WTC11 (cell line): ENCODE data around the gene CALCOCO2. TPM values are rescaled to one million over a fixed set of nuclear protein-coding genes. Genes with fewer than 3 reads are reported as not detected.

Experiments
- ATAC-seq: fragments of 200-7000 bp; cut with Tn5 transposase; 2 replicates; pipeline ENCODE4 v1.10.0; 2021; ENCODE audit warnings: mild to moderate bottlenecking, moderate library complexity
- CTCF ChIA-PET: fragments of 300-600 bp; sonication (Branson Sonifier 250); formaldehyde crosslinking; loops from one replicate; lab custom pipeline; 2021; ENCODE audit warnings: antibody characterized with exemption; lab: Charles Lee
- POLR2A ChIA-PET: fragments of 350-600 bp; sonication (Branson Sonifier 250); formaldehyde crosslinking; loops from one replicate; lab custom pipeline; 2021; ENCODE audit warnings: antibody characterized with exemption; lab: Charles Lee
- DNase-seq: peaks from one replicate; pipeline ENCODE4 v3.0.0; 2021; ENCODE audit warnings: low spot score
- H3K27ac Mint-ChIP-seq: 2 replicates; pipeline ENCODE4 v1.8.0; 2021; ENCODE audit warnings: mixed read lengths
- H3K27me3 Mint-ChIP-seq: 2 replicates; pipeline ENCODE4 v1.8.0; 2021; ENCODE audit warnings: low read depth, mild to moderate bottlenecking, moderate library complexity, mixed read lengths
- H3K36me3 Mint-ChIP-seq: 2 replicates; pipeline ENCODE4 v1.8.0; 2021; ENCODE audit warnings: mixed read lengths
- H3K4me1 Mint-ChIP-seq: 2 replicates; pipeline ENCODE4 v1.8.0; 2022; ENCODE audit warnings: mixed read lengths
- H3K4me3 Mint-ChIP-seq: 2 replicates; pipeline ENCODE4 v1.8.0; 2021; ENCODE audit warnings: mild to moderate bottlenecking, moderate library complexity, mixed read lengths
- H3K9me3 Mint-ChIP-seq: 2 replicates; pipeline ENCODE4 v1.8.0; 2021; ENCODE audit warnings: mixed read lengths
- ELF4 ChIP-seq: sonication (generic); formaldehyde crosslinking; IDR thresholded peaks from 2 replicates; pipeline ENCODE4 v1.8.1; 2022; ENCODE audit warnings: low read depth, mild to moderate bottlenecking, moderate library complexity, missing genetic modification reagents
- ETV6 ChIP-seq: sonication (generic); formaldehyde crosslinking; IDR thresholded peaks from 2 replicates; pipeline ENCODE4 v1.8.1; 2022; ENCODE audit warnings: mild to moderate bottlenecking, missing genetic modification reagents
- HMGA2 ChIP-seq: fragments of 250-450 bp; sonication (Bioruptor Pico); IDR thresholded peaks from 2 replicates; pipeline ENCODE4 v1.4.0; 2021; ENCODE audit warnings: mild to moderate bottlenecking, moderate library complexity
- NFE2L1 ChIP-seq: sonication (generic); formaldehyde crosslinking; IDR thresholded peaks from 2 replicates; pipeline ENCODE4 v1.8.1; 2023; ENCODE audit warnings: missing genetic modification reagents
- TCF7 ChIP-seq: sonication (generic); formaldehyde crosslinking; IDR thresholded peaks from 2 replicates; pipeline ENCODE4 v1.8.0; 2022; ENCODE audit warnings: mild to moderate bottlenecking, low read depth, missing genetic modification reagents, moderate library complexity
- TP53 ChIP-seq: sonication (generic); formaldehyde crosslinking; IDR thresholded peaks from 2 replicates; pipeline ENCODE4 v1.8.1; 2023; ENCODE audit warnings: mild to moderate bottlenecking, missing genetic modification reagents
- ZBTB21 ChIP-seq: sonication (generic); formaldehyde crosslinking; IDR thresholded peaks from 2 replicates; pipeline ENCODE4 v1.8.1; 2023; ENCODE audit warnings: mild to moderate bottlenecking, missing genetic modification reagents, borderline replicate concordance
- ZNF219 ChIP-seq: sonication (generic); formaldehyde crosslinking; IDR thresholded peaks from 2 replicates; pipeline ENCODE4 v1.8.0; 2023; ENCODE audit warnings: missing genetic modification reagents, mild to moderate bottlenecking, borderline replicate concordance
- ZNF416 ChIP-seq: fragments of 250-450 bp; sonication (Bioruptor Pico); IDR thresholded peaks from 2 replicates; pipeline ENCODE4 v1.9.0; 2021; ENCODE audit warnings: mild to moderate bottlenecking, inconsistent platforms
- total RNA-seq: library from RNA; stranded (reverse); gene quantifications from 3 replicates; pipeline ENCODE4 v1.2.3, GENCODE V29; 2021
- TF ChIP-seq, protein P1 (sequence below): sonication (generic); formaldehyde crosslinking; IDR thresholded peaks from 2 replicates; pipeline ENCODE4 v1.8.0; 2022; ENCODE audit warnings: missing genetic modification reagents
- TF ChIP-seq, protein P2 (sequence below): sonication (generic); formaldehyde crosslinking; IDR thresholded peaks from 2 replicates; pipeline ENCODE4 v1.8.1; 2023; ENCODE audit warnings: mild to moderate bottlenecking, missing genetic modification reagents, moderate library complexity
- TF ChIP-seq, protein P3 (sequence below): fragments of 250-450 bp; sonication (Bioruptor Pico); IDR thresholded peaks from 2 replicates; pipeline ENCODE4 v1.9.0; 2021; ENCODE audit warnings: mild to moderate bottlenecking
- TF ChIP-seq, protein P4 (sequence below): sonication (generic); formaldehyde crosslinking; IDR thresholded peaks from 2 replicates; pipeline ENCODE4 v1.8.1; 2023; ENCODE audit warnings: mild to moderate bottlenecking, moderate library complexity, missing genetic modification reagents
- TF ChIP-seq, protein P5 (sequence below): sonication (generic); formaldehyde crosslinking; IDR thresholded peaks from 2 replicates; pipeline ENCODE4 v1.8.0; 2022; ENCODE audit warnings: mild to moderate bottlenecking, missing genetic modification reagents
- TF ChIP-seq, protein P6 (sequence below): sonication (generic); formaldehyde crosslinking; IDR thresholded peaks from 2 replicates; pipeline ENCODE4 v1.8.0; 2023; ENCODE audit warnings: missing genetic modification reagents
- TF ChIP-seq, protein P7 (sequence below): fragments of 250-450 bp; sonication (Bioruptor Pico); IDR thresholded peaks from 2 replicates; pipeline ENCODE4 v1.9.0; 2021; ENCODE audit warnings: mild to moderate bottlenecking, borderline replicate concordance

CALCOCO2 gene
- total RNA-seq, 1 experiment from 2014 or later: 32.6 TPM

DNA sequence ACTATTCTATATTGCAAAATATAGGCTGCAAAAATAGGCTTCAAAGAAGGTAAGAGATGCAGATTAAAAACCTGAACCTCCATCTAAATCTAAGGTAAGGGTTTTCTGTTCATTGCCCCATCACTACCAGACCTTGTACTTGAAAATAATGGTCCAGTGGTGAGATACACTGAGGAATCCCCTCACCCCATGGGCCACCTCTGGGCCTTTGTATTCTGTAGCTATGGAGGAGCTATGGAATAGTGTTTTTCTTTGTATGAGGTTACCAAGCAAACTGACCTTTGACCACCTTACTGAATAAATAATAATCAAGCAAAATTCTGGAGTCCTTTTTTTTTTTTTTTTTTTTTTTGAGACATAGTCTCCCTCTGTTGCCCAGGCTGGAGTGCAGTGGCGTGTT is 72.6 kb downstream of the CALCOCO2 start:
- no peak for ATAC-seq
- ChIA-PET CTCF (interaction anchor here (0.7 to 1.3 kb wide), 3 partner anchors 19 to 552 kb away, joined by 3 to 5 read pairs (median 4); no protein-coding TSS in a partner anchor), POLR2A (interaction anchor here (0.6 to 1.3 kb wide), 2 partner anchors 11 to 54 kb away, joined by 3 to 4 read pairs; partner anchors contain the start of gene ATP5MC1)
- TF ChIP-seq ELF4 (CRISPR knock-in tag) (no peak), ZBTB21 (no peak), HMGA2 (CRISPR knock-in tag) (no peak), NFE2L1 (CRISPR knock-in tag) (no peak), TP53 (CRISPR knock-in tag) (no peak), ZNF416 (CRISPR knock-in tag) (no peak), ZNF219 (CRISPR knock-in tag) (no peak), TCF7 (no peak), ETV6 (CRISPR knock-in tag) (no peak)
- TF ChIP-seq, protein P1, sequence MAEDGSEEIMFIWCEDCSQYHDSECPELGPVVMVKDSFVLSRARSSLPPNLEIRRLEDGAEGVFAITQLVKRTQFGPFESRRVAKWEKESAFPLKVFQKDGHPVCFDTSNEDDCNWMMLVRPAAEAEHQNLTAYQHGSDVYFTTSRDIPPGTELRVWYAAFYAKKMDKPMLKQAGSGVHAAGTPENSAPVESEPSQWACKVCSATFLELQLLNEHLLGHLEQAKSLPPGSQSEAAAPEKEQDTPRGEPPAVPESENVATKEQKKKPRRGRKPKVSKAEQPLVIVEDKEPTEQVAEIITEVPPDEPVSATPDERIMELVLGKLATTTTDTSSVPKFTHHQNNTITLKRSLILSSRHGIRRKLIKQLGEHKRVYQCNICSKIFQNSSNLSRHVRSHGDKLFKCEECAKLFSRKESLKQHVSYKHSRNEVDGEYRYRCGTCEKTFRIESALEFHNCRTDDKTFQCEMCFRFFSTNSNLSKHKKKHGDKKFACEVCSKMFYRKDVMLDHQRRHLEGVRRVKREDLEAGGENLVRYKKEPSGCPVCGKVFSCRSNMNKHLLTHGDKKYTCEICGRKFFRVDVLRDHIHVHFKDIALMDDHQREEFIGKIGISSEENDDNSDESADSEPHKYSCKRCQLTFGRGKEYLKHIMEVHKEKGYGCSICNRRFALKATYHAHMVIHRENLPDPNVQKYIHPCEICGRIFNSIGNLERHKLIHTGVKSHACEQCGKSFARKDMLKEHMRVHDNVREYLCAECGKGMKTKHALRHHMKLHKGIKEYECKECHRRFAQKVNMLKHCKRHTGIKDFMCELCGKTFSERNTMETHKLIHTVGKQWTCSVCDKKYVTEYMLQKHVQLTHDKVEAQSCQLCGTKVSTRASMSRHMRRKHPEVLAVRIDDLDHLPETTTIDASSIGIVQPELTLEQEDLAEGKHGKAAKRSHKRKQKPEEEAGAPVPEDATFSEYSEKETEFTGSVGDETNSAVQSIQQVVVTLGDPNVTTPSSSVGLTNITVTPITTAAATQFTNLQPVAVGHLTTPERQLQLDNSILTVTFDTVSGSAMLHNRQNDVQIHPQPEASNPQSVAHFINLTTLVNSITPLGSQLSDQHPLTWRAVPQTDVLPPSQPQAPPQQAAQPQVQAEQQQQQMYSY: no peak
- TF ChIP-seq, protein P2, sequence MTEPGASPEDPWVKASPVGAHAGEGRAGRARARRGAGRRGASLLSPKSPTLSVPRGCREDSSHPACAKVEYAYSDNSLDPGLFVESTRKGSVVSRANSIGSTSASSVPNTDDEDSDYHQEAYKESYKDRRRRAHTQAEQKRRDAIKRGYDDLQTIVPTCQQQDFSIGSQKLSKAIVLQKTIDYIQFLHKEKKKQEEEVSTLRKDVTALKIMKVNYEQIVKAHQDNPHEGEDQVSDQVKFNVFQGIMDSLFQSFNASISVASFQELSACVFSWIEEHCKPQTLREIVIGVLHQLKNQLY: no peak
- TF ChIP-seq, protein P3, sequence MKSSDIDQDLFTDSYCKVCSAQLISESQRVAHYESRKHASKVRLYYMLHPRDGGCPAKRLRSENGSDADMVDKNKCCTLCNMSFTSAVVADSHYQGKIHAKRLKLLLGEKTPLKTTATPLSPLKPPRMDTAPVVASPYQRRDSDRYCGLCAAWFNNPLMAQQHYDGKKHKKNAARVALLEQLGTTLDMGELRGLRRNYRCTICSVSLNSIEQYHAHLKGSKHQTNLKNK: no peak
- TF ChIP-seq, protein P4, sequence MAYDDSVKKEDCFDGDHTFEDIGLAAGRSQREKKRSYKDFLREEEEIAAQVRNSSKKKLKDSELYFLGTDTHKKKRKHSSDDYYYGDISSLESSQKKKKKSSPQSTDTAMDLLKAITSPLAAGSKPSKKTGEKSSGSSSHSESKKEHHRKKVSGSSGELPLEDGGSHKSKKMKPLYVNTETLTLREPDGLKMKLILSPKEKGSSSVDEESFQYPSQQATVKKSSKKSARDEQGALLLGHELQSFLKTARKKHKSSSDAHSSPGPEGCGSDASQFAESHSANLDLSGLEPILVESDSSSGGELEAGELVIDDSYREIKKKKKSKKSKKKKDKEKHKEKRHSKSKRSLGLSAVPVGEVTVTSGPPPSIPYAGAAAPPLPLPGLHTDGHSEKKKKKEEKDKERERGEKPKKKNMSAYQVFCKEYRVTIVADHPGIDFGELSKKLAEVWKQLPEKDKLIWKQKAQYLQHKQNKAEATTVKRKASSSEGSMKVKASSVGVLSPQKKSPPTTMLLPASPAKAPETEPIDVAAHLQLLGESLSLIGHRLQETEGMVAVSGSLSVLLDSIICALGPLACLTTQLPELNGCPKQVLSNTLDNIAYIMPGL (CRISPR knock-in tag): no peak
- TF ChIP-seq, protein P5, sequence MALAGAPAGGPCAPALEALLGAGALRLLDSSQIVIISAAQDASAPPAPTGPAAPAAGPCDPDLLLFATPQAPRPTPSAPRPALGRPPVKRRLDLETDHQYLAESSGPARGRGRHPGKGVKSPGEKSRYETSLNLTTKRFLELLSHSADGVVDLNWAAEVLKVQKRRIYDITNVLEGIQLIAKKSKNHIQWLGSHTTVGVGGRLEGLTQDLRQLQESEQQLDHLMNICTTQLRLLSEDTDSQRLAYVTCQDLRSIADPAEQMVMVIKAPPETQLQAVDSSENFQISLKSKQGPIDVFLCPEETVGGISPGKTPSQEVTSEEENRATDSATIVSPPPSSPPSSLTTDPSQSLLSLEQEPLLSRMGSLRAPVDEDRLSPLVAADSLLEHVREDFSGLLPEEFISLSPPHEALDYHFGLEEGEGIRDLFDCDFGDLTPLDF (CRISPR knock-in tag): no peak
- TF ChIP-seq, protein P6, sequence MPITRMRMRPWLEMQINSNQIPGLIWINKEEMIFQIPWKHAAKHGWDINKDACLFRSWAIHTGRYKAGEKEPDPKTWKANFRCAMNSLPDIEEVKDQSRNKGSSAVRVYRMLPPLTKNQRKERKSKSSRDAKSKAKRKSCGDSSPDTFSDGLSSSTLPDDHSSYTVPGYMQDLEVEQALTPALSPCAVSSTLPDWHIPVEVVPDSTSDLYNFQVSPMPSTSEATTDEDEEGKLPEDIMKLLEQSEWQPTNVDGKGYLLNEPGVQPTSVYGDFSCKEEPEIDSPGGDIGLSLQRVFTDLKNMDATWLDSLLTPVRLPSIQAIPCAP (CRISPR knock-in tag): no peak
- TF ChIP-seq, protein P7, sequence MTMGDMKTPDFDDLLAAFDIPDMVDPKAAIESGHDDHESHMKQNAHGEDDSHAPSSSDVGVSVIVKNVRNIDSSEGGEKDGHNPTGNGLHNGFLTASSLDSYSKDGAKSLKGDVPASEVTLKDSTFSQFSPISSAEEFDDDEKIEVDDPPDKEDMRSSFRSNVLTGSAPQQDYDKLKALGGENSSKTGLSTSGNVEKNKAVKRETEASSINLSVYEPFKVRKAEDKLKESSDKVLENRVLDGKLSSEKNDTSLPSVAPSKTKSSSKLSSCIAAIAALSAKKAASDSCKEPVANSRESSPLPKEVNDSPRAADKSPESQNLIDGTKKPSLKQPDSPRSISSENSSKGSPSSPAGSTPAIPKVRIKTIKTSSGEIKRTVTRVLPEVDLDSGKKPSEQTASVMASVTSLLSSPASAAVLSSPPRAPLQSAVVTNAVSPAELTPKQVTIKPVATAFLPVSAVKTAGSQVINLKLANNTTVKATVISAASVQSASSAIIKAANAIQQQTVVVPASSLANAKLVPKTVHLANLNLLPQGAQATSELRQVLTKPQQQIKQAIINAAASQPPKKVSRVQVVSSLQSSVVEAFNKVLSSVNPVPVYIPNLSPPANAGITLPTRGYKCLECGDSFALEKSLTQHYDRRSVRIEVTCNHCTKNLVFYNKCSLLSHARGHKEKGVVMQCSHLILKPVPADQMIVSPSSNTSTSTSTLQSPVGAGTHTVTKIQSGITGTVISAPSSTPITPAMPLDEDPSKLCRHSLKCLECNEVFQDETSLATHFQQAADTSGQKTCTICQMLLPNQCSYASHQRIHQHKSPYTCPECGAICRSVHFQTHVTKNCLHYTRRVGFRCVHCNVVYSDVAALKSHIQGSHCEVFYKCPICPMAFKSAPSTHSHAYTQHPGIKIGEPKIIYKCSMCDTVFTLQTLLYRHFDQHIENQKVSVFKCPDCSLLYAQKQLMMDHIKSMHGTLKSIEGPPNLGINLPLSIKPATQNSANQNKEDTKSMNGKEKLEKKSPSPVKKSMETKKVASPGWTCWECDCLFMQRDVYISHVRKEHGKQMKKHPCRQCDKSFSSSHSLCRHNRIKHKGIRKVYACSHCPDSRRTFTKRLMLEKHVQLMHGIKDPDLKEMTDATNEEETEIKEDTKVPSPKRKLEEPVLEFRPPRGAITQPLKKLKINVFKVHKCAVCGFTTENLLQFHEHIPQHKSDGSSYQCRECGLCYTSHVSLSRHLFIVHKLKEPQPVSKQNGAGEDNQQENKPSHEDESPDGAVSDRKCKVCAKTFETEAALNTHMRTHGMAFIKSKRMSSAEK (CRISPR knock-in tag): no peak
- no peak overlapping the region for H3K4me3 Mint-ChIP-seq
- peaks cover 6% of the 10 kb centered on the region for H3K4me1 Mint-ChIP-seq
- H3K36me3 Mint-ChIP-seq: no peaks in the 10 kb centered on the region
- no peaks in the 10 kb centered on the region for H3K27me3 Mint-ChIP-seq
- no peak overlapping the region for H3K27ac Mint-ChIP-seq
- H3K9me3 Mint-ChIP-seq: no peaks in the 10 kb centered on the region
- DNase-seq: no peak
